WTC11 (cell line): ENCODE results near the gene EDN1. TPM values are rescaled to one million over a fixed set of nuclear protein-coding genes. Genes with fewer than 3 reads are reported as not detected.
A peak's percentile ranks its signal among the peaks of the same experiment; 100 is the strongest.

Experiments used
- ATAC-seq: fragments of 200-7000 bp; cut with Tn5 transposase; 2 replicates; pipeline ENCODE4 v1.10.0; 2021; ENCODE audit warnings: mild to moderate bottlenecking, moderate library complexity
- CTCF ChIA-PET: fragments of 300-600 bp; sonication (Branson Sonifier 250); formaldehyde crosslinking; loops from one replicate; lab custom pipeline; 2021; ENCODE audit warnings: antibody characterized with exemption; lab: Charles Lee
- POLR2A ChIA-PET: fragments of 350-600 bp; sonication (Branson Sonifier 250); formaldehyde crosslinking; loops from one replicate; lab custom pipeline; 2021; ENCODE audit warnings: antibody characterized with exemption; lab: Charles Lee
- DNase-seq: peaks from one replicate; pipeline ENCODE4 v3.0.0; 2021; ENCODE audit warnings: low spot score
- H3K27ac Mint-ChIP-seq: 2 replicates; pipeline ENCODE4 v1.8.0; 2021; ENCODE audit warnings: mixed read lengths
- H3K27me3 Mint-ChIP-seq: 2 replicates; pipeline ENCODE4 v1.8.0; 2021; ENCODE audit warnings: low read depth, mild to moderate bottlenecking, moderate library complexity, mixed read lengths
- H3K36me3 Mint-ChIP-seq: 2 replicates; pipeline ENCODE4 v1.8.0; 2021; ENCODE audit warnings: mixed read lengths
- H3K4me1 Mint-ChIP-seq: 2 replicates; pipeline ENCODE4 v1.8.0; 2022; ENCODE audit warnings: mixed read lengths
- H3K4me3 Mint-ChIP-seq: 2 replicates; pipeline ENCODE4 v1.8.0; 2021; ENCODE audit warnings: mild to moderate bottlenecking, moderate library complexity, mixed read lengths
- H3K9me3 Mint-ChIP-seq: 2 replicates; pipeline ENCODE4 v1.8.0; 2021; ENCODE audit warnings: mixed read lengths
- ETV6 ChIP-seq: sonication (generic); formaldehyde crosslinking; IDR thresholded peaks from 2 replicates; pipeline ENCODE4 v1.8.1; 2022; ENCODE audit warnings: mild to moderate bottlenecking, missing genetic modification reagents
- FOXK1 ChIP-seq: sonication (generic); formaldehyde crosslinking; IDR thresholded peaks from 2 replicates; pipeline ENCODE4 v1.8.0; 2022; ENCODE audit warnings: mild to moderate bottlenecking, moderate library complexity, missing genetic modification reagents
- JUN ChIP-seq: sonication (generic); formaldehyde crosslinking; IDR thresholded peaks from 2 replicates; pipeline ENCODE4 v1.8.0; 2023; ENCODE audit warnings: mild to moderate bottlenecking, missing genetic modification reagents
- NR1H2 ChIP-seq: sonication (generic); formaldehyde crosslinking; IDR thresholded peaks from 2 replicates; pipeline ENCODE4 v1.9.0; 2021; ENCODE audit warnings: mild to moderate bottlenecking, moderate library complexity, missing genetic modification reagents
- TEAD1 ChIP-seq: sonication (generic); formaldehyde crosslinking; IDR thresholded peaks from 2 replicates; pipeline ENCODE4 v1.8.0; 2022; ENCODE audit warnings: mild to moderate bottlenecking, missing genetic modification reagents
- TEAD4 ChIP-seq: sonication (generic); formaldehyde crosslinking; IDR thresholded peaks from 2 replicates; pipeline ENCODE4 v1.8.0; 2022; ENCODE audit warnings: mild to moderate bottlenecking, missing genetic modification reagents
- ZNF121 ChIP-seq: sonication (generic); formaldehyde crosslinking; IDR thresholded peaks from 2 replicates; pipeline ENCODE4 v1.8.0; 2023; ENCODE audit warnings: missing genetic modification reagents
- ZNF232 ChIP-seq: sonication (generic); formaldehyde crosslinking; IDR thresholded peaks from 2 replicates; pipeline ENCODE4 v1.8.0; 2022; ENCODE audit warnings: mild to moderate bottlenecking, missing genetic modification reagents
- ZNF317 ChIP-seq: sonication (generic); formaldehyde crosslinking; IDR thresholded peaks from 2 replicates; pipeline ENCODE4 v1.8.1; 2023; ENCODE audit warnings: low read depth, mild to moderate bottlenecking, moderate library complexity, missing genetic modification reagents, borderline replicate concordance
- ZNF671 ChIP-seq: fragments of 250-450 bp; sonication (Bioruptor Pico); IDR thresholded peaks from 2 replicates; pipeline ENCODE4 v1.8.0; 2021; ENCODE audit warnings: mild to moderate bottlenecking
- total RNA-seq: library from RNA; stranded (reverse); gene quantifications from 3 replicates; pipeline ENCODE4 v1.2.3, GENCODE V29; 2021
- TF ChIP-seq, protein P1 (sequence below): sonication (generic); formaldehyde crosslinking; IDR thresholded peaks from 2 replicates; pipeline ENCODE4 v1.8.1; 2022; ENCODE audit warnings: low read depth, missing genetic modification reagents, borderline replicate concordance
- TF ChIP-seq, protein P2 (sequence below): sonication (generic); formaldehyde crosslinking; IDR thresholded peaks from 2 replicates; pipeline ENCODE4 v1.8.1; 2023; ENCODE audit warnings: mild to moderate bottlenecking, moderate library complexity, missing genetic modification reagents
- TF ChIP-seq, protein P3 (sequence below): sonication (generic); formaldehyde crosslinking; IDR thresholded peaks from 2 replicates; pipeline ENCODE4 v1.8.0; 2022; ENCODE audit warnings: mild to moderate bottlenecking, missing genetic modification reagents
- TF ChIP-seq, protein P4 (sequence below): sonication (generic); formaldehyde crosslinking; conservative IDR thresholded peaks from 2 replicates; pipeline ENCODE4 v1.8.1; 2022; ENCODE audit warnings: mild to moderate bottlenecking, missing genetic modification reagents
- TF ChIP-seq, protein P5 (sequence below): sonication (generic); formaldehyde crosslinking; IDR thresholded peaks from 2 replicates; pipeline ENCODE4 v1.8.0; 2023; ENCODE audit warnings: missing genetic modification reagents, mild to moderate bottlenecking, borderline replicate concordance
- TF ChIP-seq, protein P6 (sequence below): fragments of 250-450 bp; sonication (Bioruptor Pico); conservative IDR thresholded peaks from 2 replicates; pipeline ENCODE4 v1.9.0; 2021; ENCODE audit warnings: mild to moderate bottlenecking
- TF ChIP-seq, protein P7 (sequence below): sonication (generic); formaldehyde crosslinking; IDR thresholded peaks from 2 replicates; pipeline ENCODE4 v1.8.0; 2022; ENCODE audit warnings: mild to moderate bottlenecking, missing genetic modification reagents

Gene EDN1
- total RNA-seq, 1 experiment from 2014 or later: 1.0 TPM

DNA sequence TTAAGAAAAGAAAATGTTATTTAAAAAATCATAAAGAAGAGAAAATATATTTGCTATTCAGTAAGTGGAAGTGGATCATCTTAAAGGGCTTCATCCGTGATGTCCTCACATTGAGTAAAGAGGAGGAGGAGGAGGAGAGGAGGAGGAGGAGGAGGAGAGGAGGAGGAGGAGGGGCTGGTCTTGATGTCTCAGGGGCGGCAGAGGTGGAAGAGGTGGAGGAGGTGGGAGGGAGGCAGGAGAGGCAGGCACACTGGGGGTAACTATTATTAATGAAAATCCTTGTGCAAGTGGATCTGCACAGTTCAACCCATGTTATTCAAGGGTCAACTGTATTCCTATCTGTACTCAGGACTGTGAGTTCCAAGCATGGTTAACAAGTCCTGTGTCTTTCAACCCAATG, 47.0 kb upstream of the EDN1 start (continued):
- no peak for TF ChIP-seq ETV6 (CRISPR knock-in tag)
- TF ChIP-seq ZNF121 (CRISPR knock-in tag): no peak
- TF ChIP-seq, all 79 proteins: peak for 0

DNA sequence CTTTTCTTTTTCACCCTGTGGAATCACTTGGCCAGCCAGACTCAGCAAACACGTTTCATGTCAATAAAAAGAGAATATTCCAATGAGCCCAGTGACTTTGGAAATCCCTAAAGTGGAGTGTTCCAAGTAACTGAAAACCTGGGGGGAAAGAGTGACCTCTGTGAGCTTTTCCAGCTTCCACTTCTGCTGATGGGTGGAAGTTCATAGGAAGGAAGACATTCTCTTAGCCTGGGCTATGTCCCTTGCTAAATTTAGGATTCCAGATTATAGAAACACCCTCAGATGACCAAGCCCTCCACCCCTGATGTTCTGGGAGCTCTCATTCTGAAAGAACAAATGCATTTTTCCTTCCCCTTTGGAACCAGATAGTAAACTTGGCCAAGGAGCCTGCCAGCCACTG, 44.8 kb upstream of the EDN1 start:
- DNase-seq: no peak
- TF ChIP-seq, protein P1, sequence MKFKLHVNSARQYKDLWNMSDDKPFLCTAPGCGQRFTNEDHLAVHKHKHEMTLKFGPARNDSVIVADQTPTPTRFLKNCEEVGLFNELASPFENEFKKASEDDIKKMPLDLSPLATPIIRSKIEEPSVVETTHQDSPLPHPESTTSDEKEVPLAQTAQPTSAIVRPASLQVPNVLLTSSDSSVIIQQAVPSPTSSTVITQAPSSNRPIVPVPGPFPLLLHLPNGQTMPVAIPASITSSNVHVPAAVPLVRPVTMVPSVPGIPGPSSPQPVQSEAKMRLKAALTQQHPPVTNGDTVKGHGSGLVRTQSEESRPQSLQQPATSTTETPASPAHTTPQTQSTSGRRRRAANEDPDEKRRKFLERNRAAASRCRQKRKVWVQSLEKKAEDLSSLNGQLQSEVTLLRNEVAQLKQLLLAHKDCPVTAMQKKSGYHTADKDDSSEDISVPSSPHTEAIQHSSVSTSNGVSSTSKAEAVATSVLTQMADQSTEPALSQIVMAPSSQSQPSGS (CRISPR knock-in tag): no peak
- TF ChIP-seq, protein P2, sequence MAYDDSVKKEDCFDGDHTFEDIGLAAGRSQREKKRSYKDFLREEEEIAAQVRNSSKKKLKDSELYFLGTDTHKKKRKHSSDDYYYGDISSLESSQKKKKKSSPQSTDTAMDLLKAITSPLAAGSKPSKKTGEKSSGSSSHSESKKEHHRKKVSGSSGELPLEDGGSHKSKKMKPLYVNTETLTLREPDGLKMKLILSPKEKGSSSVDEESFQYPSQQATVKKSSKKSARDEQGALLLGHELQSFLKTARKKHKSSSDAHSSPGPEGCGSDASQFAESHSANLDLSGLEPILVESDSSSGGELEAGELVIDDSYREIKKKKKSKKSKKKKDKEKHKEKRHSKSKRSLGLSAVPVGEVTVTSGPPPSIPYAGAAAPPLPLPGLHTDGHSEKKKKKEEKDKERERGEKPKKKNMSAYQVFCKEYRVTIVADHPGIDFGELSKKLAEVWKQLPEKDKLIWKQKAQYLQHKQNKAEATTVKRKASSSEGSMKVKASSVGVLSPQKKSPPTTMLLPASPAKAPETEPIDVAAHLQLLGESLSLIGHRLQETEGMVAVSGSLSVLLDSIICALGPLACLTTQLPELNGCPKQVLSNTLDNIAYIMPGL (CRISPR knock-in tag): no peak
- TF ChIP-seq, protein P3, sequence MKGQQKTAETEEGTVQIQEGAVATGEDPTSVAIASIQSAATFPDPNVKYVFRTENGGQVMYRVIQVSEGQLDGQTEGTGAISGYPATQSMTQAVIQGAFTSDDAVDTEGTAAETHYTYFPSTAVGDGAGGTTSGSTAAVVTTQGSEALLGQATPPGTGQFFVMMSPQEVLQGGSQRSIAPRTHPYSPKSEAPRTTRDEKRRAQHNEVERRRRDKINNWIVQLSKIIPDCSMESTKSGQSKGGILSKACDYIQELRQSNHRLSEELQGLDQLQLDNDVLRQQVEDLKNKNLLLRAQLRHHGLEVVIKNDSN (CRISPR knock-in tag): no peak
- no peaks in the 10 kb centered on the region for H3K9me3 Mint-ChIP-seq
- H3K27me3 Mint-ChIP-seq: no peaks in the 10 kb centered on the region
- no peak for ATAC-seq
- ChIA-PET CTCF (interaction anchor here (0.5 to 1.2 kb wide), 4 partner anchors 11 to 45 kb away, joined by 3 to 5 read pairs (median 3); partner anchors contain the start of gene EDN1), POLR2A (interaction anchor here (0.6 kb wide), 1 partner anchor 121 kb away, joined by 5 read pairs; no protein-coding TSS in a partner anchor)
- no peak overlapping the region for H3K4me3 Mint-ChIP-seq
- H3K4me1 Mint-ChIP-seq: peaks cover 16% of the 10 kb centered on the region
- H3K36me3 Mint-ChIP-seq: no peaks in the 10 kb centered on the region
- 0 out of 2 replicates have a peak overlapping the region, but pooled peaks have one; percentile 32 for H3K27ac Mint-ChIP-seq

DNA sequence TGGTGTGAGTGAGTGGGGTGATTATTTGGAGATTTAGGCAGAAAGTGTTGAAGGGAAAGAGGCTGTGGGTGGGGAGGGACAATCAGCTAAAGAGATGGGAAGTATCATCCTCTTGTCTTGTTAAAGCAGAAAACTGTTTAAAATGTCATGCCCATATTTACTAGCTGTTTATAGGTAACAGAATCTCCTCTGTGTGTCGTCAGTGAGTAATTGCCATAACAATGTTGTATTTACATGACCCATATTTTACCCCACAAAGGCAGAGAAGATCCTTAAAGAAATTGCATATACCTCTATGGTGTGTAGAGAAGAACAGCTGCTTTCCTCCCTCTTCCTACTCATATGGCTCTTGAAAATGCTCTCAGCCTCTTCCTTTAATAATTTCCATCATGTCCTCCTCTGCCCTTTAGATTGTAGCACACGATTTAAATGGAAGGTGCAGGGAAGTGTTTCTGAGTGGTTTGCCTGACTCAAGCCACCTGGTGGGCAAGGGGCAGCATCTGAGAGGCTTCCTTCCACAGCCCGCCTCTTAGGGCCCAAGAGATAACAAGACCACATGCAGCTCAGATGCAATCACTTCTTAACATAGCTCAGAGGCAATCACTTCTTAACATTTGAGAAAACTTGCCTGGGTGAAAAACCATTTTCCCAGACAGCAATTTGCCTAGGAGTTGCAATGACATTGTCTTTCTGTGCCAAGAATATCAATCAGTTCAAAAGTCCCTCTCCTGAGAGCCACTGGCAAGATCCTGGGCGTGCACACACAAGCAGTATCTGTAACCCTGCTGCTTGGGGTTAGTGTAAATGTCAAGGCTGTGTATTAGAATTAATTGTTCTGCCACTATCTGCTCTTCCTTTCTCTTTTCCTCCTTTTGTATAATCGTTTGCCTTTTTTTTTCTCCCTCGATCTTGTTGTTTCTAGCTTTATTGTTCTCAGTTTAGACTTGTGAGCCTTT, 44.1 kb upstream of the EDN1 start:
- DNase-seq (no peak), ATAC-seq (peak; percentile 69)
- Mint-ChIP-seq H3K9me3 (no peaks in the 10 kb centered on the region), H3K36me3 (no peaks in the 10 kb centered on the region), H3K4me1 (peaks cover 16% of the 10 kb centered on the region), H3K4me3 (no peak overlapping the region), H3K27me3 (no peaks in the 10 kb centered on the region), H3K27ac (0 out of 2 replicates have a peak overlapping the region, but pooled peaks have one; percentile 32)
- POLR2A ChIA-PET: interaction anchor here (0.6 kb wide), 1 partner anchor 120 kb away, joined by 5 read pairs; no protein-coding TSS in a partner anchor
- CTCF ChIA-PET: interaction anchor here (0.5 to 1.2 kb wide), 9 partner anchors 12 to 65 kb away, joined by 3 to 5 read pairs (median 3); partner anchors contain the start of gene EDN1
- TF ChIP-seq NR1H2 (CRISPR knock-in tag) (no peak), ZNF232 (CRISPR knock-in tag) (no peak), JUN (no peak), TEAD1 (CRISPR knock-in tag) (no peak), ZNF317 (CRISPR knock-in tag) (no peak), FOXK1 (CRISPR knock-in tag) (no peak), ZNF671 (CRISPR knock-in tag) (no peak), TEAD4 (no peak)
- TF ChIP-seq, protein P4, sequence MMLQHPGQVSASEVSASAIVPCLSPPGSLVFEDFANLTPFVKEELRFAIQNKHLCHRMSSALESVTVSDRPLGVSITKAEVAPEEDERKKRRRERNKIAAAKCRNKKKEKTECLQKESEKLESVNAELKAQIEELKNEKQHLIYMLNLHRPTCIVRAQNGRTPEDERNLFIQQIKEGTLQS (CRISPR knock-in tag): no peak
- TF ChIP-seq, protein P5, sequence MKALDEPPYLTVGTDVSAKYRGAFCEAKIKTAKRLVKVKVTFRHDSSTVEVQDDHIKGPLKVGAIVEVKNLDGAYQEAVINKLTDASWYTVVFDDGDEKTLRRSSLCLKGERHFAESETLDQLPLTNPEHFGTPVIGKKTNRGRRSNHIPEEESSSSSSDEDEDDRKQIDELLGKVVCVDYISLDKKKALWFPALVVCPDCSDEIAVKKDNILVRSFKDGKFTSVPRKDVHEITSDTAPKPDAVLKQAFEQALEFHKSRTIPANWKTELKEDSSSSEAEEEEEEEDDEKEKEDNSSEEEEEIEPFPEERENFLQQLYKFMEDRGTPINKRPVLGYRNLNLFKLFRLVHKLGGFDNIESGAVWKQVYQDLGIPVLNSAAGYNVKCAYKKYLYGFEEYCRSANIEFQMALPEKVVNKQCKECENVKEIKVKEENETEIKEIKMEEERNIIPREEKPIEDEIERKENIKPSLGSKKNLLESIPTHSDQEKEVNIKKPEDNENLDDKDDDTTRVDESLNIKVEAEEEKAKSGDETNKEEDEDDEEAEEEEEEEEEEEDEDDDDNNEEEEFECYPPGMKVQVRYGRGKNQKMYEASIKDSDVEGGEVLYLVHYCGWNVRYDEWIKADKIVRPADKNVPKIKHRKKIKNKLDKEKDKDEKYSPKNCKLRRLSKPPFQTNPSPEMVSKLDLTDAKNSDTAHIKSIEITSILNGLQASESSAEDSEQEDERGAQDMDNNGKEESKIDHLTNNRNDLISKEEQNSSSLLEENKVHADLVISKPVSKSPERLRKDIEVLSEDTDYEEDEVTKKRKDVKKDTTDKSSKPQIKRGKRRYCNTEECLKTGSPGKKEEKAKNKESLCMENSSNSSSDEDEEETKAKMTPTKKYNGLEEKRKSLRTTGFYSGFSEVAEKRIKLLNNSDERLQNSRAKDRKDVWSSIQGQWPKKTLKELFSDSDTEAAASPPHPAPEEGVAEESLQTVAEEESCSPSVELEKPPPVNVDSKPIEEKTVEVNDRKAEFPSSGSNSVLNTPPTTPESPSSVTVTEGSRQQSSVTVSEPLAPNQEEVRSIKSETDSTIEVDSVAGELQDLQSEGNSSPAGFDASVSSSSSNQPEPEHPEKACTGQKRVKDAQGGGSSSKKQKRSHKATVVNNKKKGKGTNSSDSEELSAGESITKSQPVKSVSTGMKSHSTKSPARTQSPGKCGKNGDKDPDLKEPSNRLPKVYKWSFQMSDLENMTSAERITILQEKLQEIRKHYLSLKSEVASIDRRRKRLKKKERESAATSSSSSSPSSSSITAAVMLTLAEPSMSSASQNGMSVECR (CRISPR knock-in tag): no peak
- TF ChIP-seq, protein P6, sequence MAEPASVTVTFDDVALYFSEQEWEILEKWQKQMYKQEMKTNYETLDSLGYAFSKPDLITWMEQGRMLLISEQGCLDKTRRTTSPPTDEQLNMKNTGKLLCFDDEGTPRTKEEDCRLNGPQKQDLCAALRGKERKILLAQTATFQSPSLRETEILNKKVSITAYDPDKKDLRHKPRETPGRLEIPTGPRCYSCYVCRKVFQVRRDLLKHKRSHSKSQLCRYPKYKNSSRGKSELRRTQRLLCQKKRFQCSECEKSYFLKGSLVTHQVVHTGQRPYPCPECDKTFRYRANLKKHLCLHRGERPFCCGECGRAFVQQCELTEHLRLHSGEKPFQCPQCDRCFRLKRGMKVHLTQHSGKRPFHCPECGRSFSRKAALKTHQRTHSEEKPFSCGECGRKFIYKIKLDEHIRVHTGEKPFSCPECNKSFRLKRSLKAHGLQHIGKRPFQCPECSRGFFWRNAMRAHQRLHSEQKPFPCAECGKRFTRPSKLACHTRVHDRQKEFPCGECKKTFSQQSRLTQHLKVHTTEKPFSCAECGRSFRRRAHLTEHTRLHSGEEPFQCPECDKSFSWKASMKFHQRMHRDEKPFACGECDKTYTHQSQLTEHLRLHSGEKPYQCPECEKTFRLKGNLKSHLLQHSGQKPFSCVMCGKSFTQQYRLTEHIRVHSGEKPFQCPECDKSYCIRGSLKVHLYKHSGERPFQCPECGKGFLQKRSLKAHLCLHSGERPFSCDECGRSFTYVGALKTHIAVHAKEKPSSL: no peak
- TF ChIP-seq, protein P3 (CRISPR knock-in tag): no peak
- TF ChIP-seq, protein P7, sequence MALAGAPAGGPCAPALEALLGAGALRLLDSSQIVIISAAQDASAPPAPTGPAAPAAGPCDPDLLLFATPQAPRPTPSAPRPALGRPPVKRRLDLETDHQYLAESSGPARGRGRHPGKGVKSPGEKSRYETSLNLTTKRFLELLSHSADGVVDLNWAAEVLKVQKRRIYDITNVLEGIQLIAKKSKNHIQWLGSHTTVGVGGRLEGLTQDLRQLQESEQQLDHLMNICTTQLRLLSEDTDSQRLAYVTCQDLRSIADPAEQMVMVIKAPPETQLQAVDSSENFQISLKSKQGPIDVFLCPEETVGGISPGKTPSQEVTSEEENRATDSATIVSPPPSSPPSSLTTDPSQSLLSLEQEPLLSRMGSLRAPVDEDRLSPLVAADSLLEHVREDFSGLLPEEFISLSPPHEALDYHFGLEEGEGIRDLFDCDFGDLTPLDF (CRISPR knock-in tag): no peak
